GM23338 (cell line): ENCODE data around the gene NCOA7. TPM values are rescaled to one million over a fixed set of nuclear protein-coding genes. Genes with fewer than 3 reads are reported as not detected.

Experiments
- ATAC-seq: fragments of 200-7000 bp; cut with Tn5 transposase; 3 replicates; pipeline ENCODE4 v1.9.1; 2020
- DNase-seq: peaks from one replicate; pipeline ENCODE4 v3.0.0-alpha.2; 2015; ENCODE audit warnings: low spot score
- H2AFZ ChIP-seq: fragments of 200-600 bp; sonication (generic); 2 replicates; pipeline ENCODE4 v1.8.0; 2016; ENCODE audit warnings: antibody characterized with exemption, mild to moderate bottlenecking, moderate library complexity
- H3F3A ChIP-seq: fragments of 200-600 bp; sonication (generic); replicated peaks from 2 replicates; pipeline ENCODE4 v1.8.0; 2017; ENCODE audit warnings: antibody characterized with exemption, mixed run types, low read depth
- H3K27ac ChIP-seq: fragments of 200-600 bp; sonication (generic); 2 replicates; pipeline ENCODE4 v1.6.1; 2016; ENCODE audit warnings: low read depth
- H3K27me3 ChIP-seq: fragments of 200-600 bp; sonication (generic); 2 replicates; pipeline ENCODE4 v1.8.0; 2016; ENCODE audit warnings: mild to moderate bottlenecking, mixed run types, moderate library complexity; ENCODE audit not compliant: insufficient read depth
- H3K36me3 ChIP-seq: fragments of 200-600 bp; sonication (generic); 2 replicates; pipeline ENCODE4 v1.8.0; 2016; ENCODE audit warnings: mild to moderate bottlenecking; ENCODE audit not compliant: insufficient read depth
- H3K4me1 ChIP-seq: fragments of 200-600 bp; sonication (generic); 2 replicates; pipeline ENCODE4 v1.8.0; 2016; ENCODE audit warnings: mild to moderate bottlenecking, moderate library complexity; ENCODE audit not compliant: insufficient read depth
- H3K4me2 ChIP-seq: fragments of 200-600 bp; sonication (generic); 2 replicates; pipeline ENCODE4 v1.7.1; 2017; ENCODE audit warnings: mixed run types
- H3K4me3 ChIP-seq: fragments of 200-600 bp; sonication (generic); 2 replicates; pipeline ENCODE4 v1.6.1; 2016; ENCODE audit warnings: mixed run types
- H3K79me2 ChIP-seq: fragments of 200-600 bp; sonication (generic); replicated peaks from 2 replicates; pipeline ENCODE4 v1.8.0; 2017; ENCODE audit warnings: mild to moderate bottlenecking; ENCODE audit not compliant: insufficient read depth
- H3K9me2 ChIP-seq: fragments of 200-600 bp; sonication (generic); 2 replicates; pipeline ENCODE4 v1.8.0; 2017; ENCODE audit not compliant: insufficient read depth
- H4K20me1 ChIP-seq: fragments of 200-600 bp; sonication (generic); replicated peaks from 2 replicates; pipeline ENCODE4 v1.8.0; 2017; ENCODE audit warnings: mild to moderate bottlenecking; ENCODE audit not compliant: insufficient read depth
- H3K27ac Mint-ChIP-seq: 2 replicates; pipeline ENCODE4 v1.8.0; 2020; ENCODE audit warnings: inconsistent platforms, mild to moderate bottlenecking, moderate library complexity, mixed read lengths
- H3K27me3 Mint-ChIP-seq: 3 replicates; pipeline ENCODE4 v1.8.0; 2022; ENCODE audit warnings: low read depth, mild to moderate bottlenecking, moderate library complexity, mixed read lengths, inconsistent platforms; ENCODE audit not compliant: insufficient read depth, poor library complexity
- H3K36me3 Mint-ChIP-seq: 3 replicates; pipeline ENCODE4 v1.8.0; 2021; ENCODE audit warnings: low read depth, mild to moderate bottlenecking, inconsistent platforms, moderate library complexity, mixed read lengths
- H3K4me1 Mint-ChIP-seq: 3 replicates; pipeline ENCODE4 v1.8.0; 2020; ENCODE audit warnings: mild to moderate bottlenecking, inconsistent platforms, mixed read lengths
- H3K4me3 Mint-ChIP-seq: 3 replicates; pipeline ENCODE4 v1.8.0; 2021; ENCODE audit warnings: moderate library complexity, mild to moderate bottlenecking, inconsistent platforms, mixed read lengths
- H3K9me3 Mint-ChIP-seq: 3 replicates; pipeline ENCODE4 v1.8.0; 2020; ENCODE audit warnings: moderate library complexity, mild to moderate bottlenecking, inconsistent platforms, mixed read lengths
- CREB1 ChIP-seq: fragments of 250-450 bp; sonication (Bioruptor Pico); IDR thresholded peaks from 2 replicates; pipeline ENCODE4 v1.5.0; 2020; ENCODE audit warnings: low read depth, mild to moderate bottlenecking, moderate library complexity
- EZH2 ChIP-seq: fragments of 200-600 bp; sonication (generic); IDR thresholded peaks from one replicate; pipeline ENCODE4 v1.8.0; 2017; ENCODE audit warnings: antibody characterized with exemption, mild to moderate bottlenecking, low read depth; ENCODE audit not compliant: unreplicated experiment
- EZH2phosphoT487 ChIP-seq: fragments of 200-600 bp; sonication (generic); IDR thresholded peaks from one replicate; pipeline ENCODE4 v1.8.1; 2018; ENCODE audit warnings: antibody characterized with exemption; ENCODE audit not compliant: unreplicated experiment
- JUNB ChIP-seq: IDR thresholded peaks from one replicate; pipeline ENCODE4 v1.6.1; 2016; ENCODE audit warnings: antibody characterized with exemption; ENCODE audit not compliant: unreplicated experiment
- NANOG ChIP-seq: IDR thresholded peaks from 2 replicates; pipeline ENCODE4 v1.6.1; 2016; ENCODE audit warnings: antibody characterized with exemption, borderline replicate concordance
- POLR2AphosphoS5 ChIP-seq: IDR thresholded peaks from 2 replicates; pipeline ENCODE4 v1.6.1; 2016; ENCODE audit warnings: antibody characterized with exemption, low read depth
- STAT1 ChIP-seq: IDR thresholded peaks from one replicate; pipeline ENCODE4 v1.6.1; 2016; ENCODE audit warnings: antibody characterized with exemption; ENCODE audit not compliant: unreplicated experiment
- ZNF331 ChIP-seq: fragments of 250-450 bp; sonication (Bioruptor Pico); IDR thresholded peaks from 2 replicates; pipeline ENCODE4 v1.5.0; 2020; ENCODE audit warnings: low read depth, mild to moderate bottlenecking, moderate library complexity
- polyA plus RNA-seq: library from polyadenylated mRNA; unstranded; fragments of >200 nt; fragmentation: Nextera tagmentation; extraction: Ambion mirVana; gene quantifications from 2 replicates; pipeline ENCODE4 v1.2.1, GENCODE V29; 2016
- total RNA-seq: library from RNA; depleted of rRNA; stranded (reverse); fragments of >200 nt; shearing (Covaris generic); gene quantifications from 2 replicates; pipeline ENCODE4 v1.2.3, GENCODE V29; 2014
- TF ChIP-seq, protein P1 (sequence below): fragments of 250-450 bp; sonication (Bioruptor Pico); IDR thresholded peaks from 2 replicates; pipeline ENCODE4 v1.5.0; 2020; ENCODE audit warnings: mild to moderate bottlenecking, moderate library complexity
- TF ChIP-seq, protein P2 (sequence below): IDR thresholded peaks from one replicate; pipeline ENCODE4 v1.6.1; 2018; ENCODE audit warnings: antibody characterized with exemption; ENCODE audit not compliant: unreplicated experiment
- TF ChIP-seq, protein P3 (sequence below), 2 experiments: fragments of 200-600 bp in 1 of 2; sonication (generic) in 1 of 2; conservative IDR thresholded peaks; 2 replicates each; pipeline versions ENCODE4 v1.5.1 to v1.6.1; 2016 to 2017; ENCODE audit warnings: antibody characterized with exemption in 2 of 2, low read depth in 2 of 2, mild to moderate bottlenecking in 2 of 2, moderate library complexity in 1 of 2

The NCOA7 gene
- total and polyA plus RNA-seq, 2 experiments from 2014 or later, result 9.3 to 15.7 TPM

DNA sequence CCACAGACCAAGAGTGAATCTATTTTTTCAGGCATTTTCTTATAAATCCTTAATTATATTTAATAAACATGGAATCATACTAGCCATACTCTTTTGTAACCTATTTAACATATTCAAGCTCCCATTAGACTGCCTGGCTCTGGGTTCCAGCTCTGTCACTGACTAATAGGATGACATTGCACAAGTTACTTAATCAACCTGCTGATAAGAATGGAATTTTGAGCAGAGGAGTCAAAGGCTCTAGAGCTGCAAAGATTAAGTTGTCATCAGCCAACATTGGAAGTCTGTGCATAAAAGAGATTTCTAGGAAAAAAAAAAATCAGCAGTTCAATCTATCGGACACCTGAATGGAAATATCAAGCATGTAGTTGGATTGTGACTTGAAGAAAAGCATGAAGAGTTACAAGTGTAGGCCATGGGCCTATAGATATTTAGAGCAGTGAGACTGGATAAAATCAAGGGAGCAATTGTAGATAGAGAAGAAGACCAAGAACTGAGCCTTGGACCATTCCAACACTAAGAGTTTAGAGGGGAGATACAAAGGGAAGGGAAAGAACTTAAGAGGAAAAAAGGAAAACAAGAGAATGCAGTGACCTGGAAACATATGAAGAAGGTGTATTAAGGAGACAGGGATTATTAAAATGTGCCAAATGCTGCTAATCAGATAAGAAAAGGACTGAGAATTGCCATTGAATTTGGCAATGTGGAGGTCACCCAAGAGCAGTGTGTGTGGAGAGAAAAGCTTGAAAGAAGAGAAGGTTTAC, 154.8 kb downstream of the NCOA7 start (continued):
- TF ChIP-seq, protein P1, sequence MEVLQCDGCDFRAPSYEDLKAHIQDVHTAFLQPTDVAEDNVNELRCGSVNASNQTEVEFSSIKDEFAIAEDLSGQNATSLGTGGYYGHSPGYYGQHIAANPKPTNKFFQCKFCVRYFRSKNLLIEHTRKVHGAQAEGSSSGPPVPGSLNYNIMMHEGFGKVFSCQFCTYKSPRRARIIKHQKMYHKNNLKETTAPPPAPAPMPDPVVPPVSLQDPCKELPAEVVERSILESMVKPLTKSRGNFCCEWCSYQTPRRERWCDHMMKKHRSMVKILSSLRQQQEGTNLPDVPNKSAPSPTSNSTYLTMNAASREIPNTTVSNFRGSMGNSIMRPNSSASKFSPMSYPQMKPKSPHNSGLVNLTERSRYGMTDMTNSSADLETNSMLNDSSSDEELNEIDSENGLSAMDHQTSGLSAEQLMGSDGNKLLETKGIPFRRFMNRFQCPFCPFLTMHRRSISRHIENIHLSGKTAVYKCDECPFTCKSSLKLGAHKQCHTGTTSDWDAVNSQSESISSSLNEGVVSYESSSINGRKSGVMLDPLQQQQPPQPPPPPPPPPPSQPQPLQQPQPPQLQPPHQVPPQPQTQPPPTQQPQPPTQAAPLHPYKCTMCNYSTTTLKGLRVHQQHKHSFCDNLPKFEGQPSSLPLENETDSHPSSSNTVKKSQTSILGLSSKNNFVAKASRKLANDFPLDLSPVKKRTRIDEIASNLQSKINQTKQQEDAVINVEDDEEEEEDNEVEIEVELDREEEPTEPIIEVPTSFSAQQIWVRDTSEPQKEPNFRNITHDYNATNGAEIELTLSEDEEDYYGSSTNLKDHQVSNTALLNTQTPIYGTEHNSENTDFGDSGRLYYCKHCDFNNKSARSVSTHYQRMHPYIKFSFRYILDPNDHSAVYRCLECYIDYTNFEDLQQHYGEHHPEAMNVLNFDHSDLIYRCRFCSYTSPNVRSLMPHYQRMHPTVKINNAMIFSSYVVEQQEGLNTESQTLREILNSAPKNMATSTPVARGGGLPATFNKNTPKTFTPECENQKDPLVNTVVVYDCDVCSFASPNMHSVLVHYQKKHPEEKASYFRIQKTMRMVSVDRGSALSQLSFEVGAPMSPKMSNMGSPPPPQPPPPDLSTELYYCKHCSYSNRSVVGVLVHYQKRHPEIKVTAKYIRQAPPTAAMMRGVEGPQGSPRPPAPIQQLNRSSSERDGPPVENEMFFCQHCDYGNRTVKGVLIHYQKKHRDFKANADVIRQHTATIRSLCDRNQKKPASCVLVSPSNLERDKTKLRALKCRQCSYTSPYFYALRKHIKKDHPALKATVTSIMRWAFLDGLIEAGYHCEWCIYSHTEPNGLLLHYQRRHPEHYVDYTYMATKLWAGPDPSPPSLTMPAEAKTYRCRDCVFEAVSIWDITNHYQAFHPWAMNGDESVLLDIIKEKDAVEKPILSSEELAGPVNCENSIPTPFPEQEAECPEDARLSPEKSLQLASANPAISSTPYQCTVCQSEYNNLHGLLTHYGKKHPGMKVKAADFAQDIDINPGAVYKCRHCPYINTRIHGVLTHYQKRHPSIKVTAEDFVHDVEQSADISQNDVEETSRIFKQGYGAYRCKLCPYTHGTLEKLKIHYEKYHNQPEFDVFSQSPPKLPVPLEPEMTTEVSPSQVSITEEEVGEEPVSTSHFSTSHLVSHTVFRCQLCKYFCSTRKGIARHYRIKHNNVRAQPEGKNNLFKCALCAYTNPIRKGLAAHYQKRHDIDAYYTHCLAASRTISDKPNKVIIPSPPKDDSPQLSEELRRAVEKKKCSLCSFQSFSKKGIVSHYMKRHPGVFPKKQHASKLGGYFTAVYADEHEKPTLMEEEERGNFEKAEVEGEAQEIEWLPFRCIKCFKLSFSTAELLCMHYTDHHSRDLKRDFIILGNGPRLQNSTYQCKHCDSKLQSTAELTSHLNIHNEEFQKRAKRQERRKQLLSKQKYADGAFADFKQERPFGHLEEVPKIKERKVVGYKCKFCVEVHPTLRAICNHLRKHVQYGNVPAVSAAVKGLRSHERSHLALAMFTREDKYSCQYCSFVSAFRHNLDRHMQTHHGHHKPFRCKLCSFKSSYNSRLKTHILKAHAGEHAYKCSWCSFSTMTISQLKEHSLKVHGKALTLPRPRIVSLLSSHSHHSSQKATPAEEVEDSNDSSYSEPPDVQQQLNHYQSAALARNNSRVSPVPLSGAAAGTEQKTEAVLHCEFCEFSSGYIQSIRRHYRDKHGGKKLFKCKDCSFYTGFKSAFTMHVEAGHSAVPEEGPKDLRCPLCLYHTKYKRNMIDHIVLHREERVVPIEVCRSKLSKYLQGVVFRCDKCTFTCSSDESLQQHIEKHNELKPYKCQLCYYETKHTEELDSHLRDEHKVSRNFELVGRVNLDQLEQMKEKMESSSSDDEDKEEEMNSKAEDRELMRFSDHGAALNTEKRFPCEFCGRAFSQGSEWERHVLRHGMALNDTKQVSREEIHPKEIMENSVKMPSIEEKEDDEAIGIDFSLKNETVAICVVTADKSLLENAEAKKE (CRISPR knock-in tag), result no peak
- TF ChIP-seq NANOG (no peak), ZNF331 (CRISPR knock-in tag) (no peak), JUNB (no peak), EZH2phosphoT487 (no peak)

- Histone ChIP-seq H3K4me2 (no peak overlapping the region), H3K9me2 (no peaks in the 10 kb centered on the region), H3K27ac (no peak overlapping the region), H3F3A (0 out of 2 replicates have a peak, but pooled peaks cover 3% of the 10 kb centered on the region), H3K4me3 (no peak overlapping the region), H3K79me2 (no peaks in the 10 kb centered on the region), H3K36me3 (no peaks in the 10 kb centered on the region), H2AFZ (no peak overlapping the region), H3K4me1 (peaks cover 3% of the 10 kb centered on the region; the same call in 1 of the 2 replicates), H3K27me3 (no peaks in the 10 kb centered on the region), H4K20me1 (no peaks in the 10 kb centered on the region)
- Mint-ChIP-seq H3K4me1 (peaks cover 7% of the 10 kb centered on the region), H3K27me3 (peaks cover 3% of the 10 kb centered on the region), H3K27ac (no peak overlapping the region), H3K36me3 (peaks cover 5% of the 10 kb centered on the region; the same call in 2 of the 3 replicates), H3K9me3 (peaks cover 11% of the 10 kb centered on the region), H3K4me3 (no peak overlapping the region)
- no peak for ATAC-seq
- DNase-seq, result no peak
- TF ChIP-seq EZH2 (no peak), STAT1 (no peak), CREB1 (CRISPR knock-in tag) (no peak), EZH2phosphoT487 (no peak), JUNB (no peak), ZNF331 (CRISPR knock-in tag) (no peak), POLR2AphosphoS5 (no peak), NANOG (no peak)
- TF ChIP-seq, protein P2, sequence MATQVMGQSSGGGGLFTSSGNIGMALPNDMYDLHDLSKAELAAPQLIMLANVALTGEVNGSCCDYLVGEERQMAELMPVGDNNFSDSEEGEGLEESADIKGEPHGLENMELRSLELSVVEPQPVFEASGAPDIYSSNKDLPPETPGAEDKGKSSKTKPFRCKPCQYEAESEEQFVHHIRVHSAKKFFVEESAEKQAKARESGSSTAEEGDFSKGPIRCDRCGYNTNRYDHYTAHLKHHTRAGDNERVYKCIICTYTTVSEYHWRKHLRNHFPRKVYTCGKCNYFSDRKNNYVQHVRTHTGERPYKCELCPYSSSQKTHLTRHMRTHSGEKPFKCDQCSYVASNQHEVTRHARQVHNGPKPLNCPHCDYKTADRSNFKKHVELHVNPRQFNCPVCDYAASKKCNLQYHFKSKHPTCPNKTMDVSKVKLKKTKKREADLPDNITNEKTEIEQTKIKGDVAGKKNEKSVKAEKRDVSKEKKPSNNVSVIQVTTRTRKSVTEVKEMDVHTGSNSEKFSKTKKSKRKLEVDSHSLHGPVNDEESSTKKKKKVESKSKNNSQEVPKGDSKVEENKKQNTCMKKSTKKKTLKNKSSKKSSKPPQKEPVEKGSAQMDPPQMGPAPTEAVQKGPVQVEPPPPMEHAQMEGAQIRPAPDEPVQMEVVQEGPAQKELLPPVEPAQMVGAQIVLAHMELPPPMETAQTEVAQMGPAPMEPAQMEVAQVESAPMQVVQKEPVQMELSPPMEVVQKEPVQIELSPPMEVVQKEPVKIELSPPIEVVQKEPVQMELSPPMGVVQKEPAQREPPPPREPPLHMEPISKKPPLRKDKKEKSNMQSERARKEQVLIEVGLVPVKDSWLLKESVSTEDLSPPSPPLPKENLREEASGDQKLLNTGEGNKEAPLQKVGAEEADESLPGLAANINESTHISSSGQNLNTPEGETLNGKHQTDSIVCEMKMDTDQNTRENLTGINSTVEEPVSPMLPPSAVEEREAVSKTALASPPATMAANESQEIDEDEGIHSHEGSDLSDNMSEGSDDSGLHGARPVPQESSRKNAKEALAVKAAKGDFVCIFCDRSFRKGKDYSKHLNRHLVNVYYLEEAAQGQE, result no peak
- TF ChIP-seq, protein P3, sequence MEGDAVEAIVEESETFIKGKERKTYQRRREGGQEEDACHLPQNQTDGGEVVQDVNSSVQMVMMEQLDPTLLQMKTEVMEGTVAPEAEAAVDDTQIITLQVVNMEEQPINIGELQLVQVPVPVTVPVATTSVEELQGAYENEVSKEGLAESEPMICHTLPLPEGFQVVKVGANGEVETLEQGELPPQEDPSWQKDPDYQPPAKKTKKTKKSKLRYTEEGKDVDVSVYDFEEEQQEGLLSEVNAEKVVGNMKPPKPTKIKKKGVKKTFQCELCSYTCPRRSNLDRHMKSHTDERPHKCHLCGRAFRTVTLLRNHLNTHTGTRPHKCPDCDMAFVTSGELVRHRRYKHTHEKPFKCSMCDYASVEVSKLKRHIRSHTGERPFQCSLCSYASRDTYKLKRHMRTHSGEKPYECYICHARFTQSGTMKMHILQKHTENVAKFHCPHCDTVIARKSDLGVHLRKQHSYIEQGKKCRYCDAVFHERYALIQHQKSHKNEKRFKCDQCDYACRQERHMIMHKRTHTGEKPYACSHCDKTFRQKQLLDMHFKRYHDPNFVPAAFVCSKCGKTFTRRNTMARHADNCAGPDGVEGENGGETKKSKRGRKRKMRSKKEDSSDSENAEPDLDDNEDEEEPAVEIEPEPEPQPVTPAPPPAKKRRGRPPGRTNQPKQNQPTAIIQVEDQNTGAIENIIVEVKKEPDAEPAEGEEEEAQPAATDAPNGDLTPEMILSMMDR (conservative IDR thresholded peaks at IDR 0.05; ENCODE audit: low read depth in 2 of 2), result no peak
Observed at GRCh38 chr6:125947615-125948014, 156.9 kb downstream of the NCOA7 start.
